ENCODE results near the gene CCL14.
"Not testable (repeated sequence)": the region's sequence is repeated elsewhere in the genome, so short reads cannot be mapped to it uniquely, and the experiment has no call there.

The CCL14 gene

GRCh38 chr17:36016555-36016954, 30.0 kb upstream of the CCL14 start:
- H2BK5ac ChIP-seq (ENCODE audit: low read length): no peak overlapping the region
- H2AFZ ChIP-seq (ENCODE audit: low read length): no peak overlapping the region
- no peaks in the 10 kb centered on the region for H3K4me1 ChIP-seq (ENCODE audit: control insufficient read depth in 2 of 2, insufficient read depth in 1 of 2, low read depth in 1 of 2, low read length in 2 of 2)
- H3K27me3 ChIP-seq (ENCODE audit: control insufficient read depth in 3 of 3, insufficient read depth in 3 of 3, low read depth in 1 of 3, low read length in 3 of 3): peaks cover 0 to 3% (median 0%) of the 10 kb centered on the region in 3 experiments
- no peak overlapping the region for H3K4me2 ChIP-seq (ENCODE audit: insufficient read depth, low read length, poor library complexity, severe bottlenecking)
- H3K79me1 ChIP-seq (ENCODE audit: low read depth, low read length): no peaks in the 10 kb centered on the region
- no peak overlapping the region for H3K14ac ChIP-seq (ENCODE audit: low read length)
- no peak overlapping the region for H2AK5ac ChIP-seq (ENCODE audit: low read depth, low read length)
- no peak for DNase-seq (ENCODE audit: low spot score)
- no peak overlapping the region for H3K4me3 ChIP-seq (ENCODE audit: low read length in 2 of 2)
- no peak overlapping the region for H4K91ac ChIP-seq (ENCODE audit: low read depth, low read length, poor library complexity)
- H3K9ac ChIP-seq (ENCODE audit: low read depth, low read length, poor library complexity): no peak overlapping the region
- no peak overlapping the region for H3K27ac ChIP-seq (replicated peaks; ENCODE audit: low read length)
- WGBS, 2 donors (ENCODE audit: extremely low coverage in 2 of 2, insufficient read length in 2 of 2, insufficient replicate concordance in 1 of 2): no CpG with 5 or more reads among the region's 2 CpGs
- peaks cover 0 to 5% of the 10 kb centered on the region in 2 donors for H3K9me3 ChIP-seq (replicated peaks in 1 of 2; ENCODE audit: control insufficient read depth in 2 of 2, insufficient read depth in 1 of 2, low read depth in 1 of 2, low read length in 2 of 2)
- no peak overlapping the region for H2BK15ac ChIP-seq (ENCODE audit: low read length)
- no peaks in the 10 kb centered on the region for H3K36me3 ChIP-seq (replicated peaks in 1 of 2; ENCODE audit: control insufficient read depth in 2 of 2, insufficient read depth in 2 of 2, low read length in 2 of 2)
- no peak overlapping the region for H2BK12ac ChIP-seq (ENCODE audit: low read length)
- no peak overlapping the region for H3K18ac ChIP-seq (ENCODE audit: low read length)
- no peak overlapping the region for H3K23ac ChIP-seq (ENCODE audit: low read depth, low read length, poor library complexity)
- H3K4ac ChIP-seq (ENCODE audit: low read length): no peak overlapping the region
- no peak overlapping the region for H2BK120ac ChIP-seq (ENCODE audit: low read depth, low read length)
- H4K8ac ChIP-seq (ENCODE audit: low read depth, low read length): no peak overlapping the region

GRCh38 chr17:36015895-36016294, 29.4 kb upstream of the CCL14 start:
- not testable (repeated sequence) for H3K9ac ChIP-seq (ENCODE audit: low read depth, low read length, poor library complexity); H3K27me3 ChIP-seq (ENCODE audit: control insufficient read depth in 3 of 3, insufficient read depth in 3 of 3, low read depth in 1 of 3, low read length in 3 of 3); H3K9me3 ChIP-seq (replicated peaks in 1 of 2; ENCODE audit: control insufficient read depth in 2 of 2, insufficient read depth in 1 of 2, low read depth in 1 of 2, low read length in 2 of 2); H3K36me3 ChIP-seq (replicated peaks in 1 of 2; ENCODE audit: control insufficient read depth in 2 of 2, insufficient read depth in 2 of 2, low read length in 2 of 2); H3K4ac ChIP-seq (ENCODE audit: low read length); H3K4me2 ChIP-seq (ENCODE audit: insufficient read depth, low read length, poor library complexity, severe bottlenecking); H2BK5ac ChIP-seq (ENCODE audit: low read length); H2AFZ ChIP-seq (ENCODE audit: low read length); H2BK120ac ChIP-seq (ENCODE audit: low read depth, low read length); H3K14ac ChIP-seq (ENCODE audit: low read length); H3K27ac ChIP-seq (replicated peaks; ENCODE audit: low read length); H3K18ac ChIP-seq (ENCODE audit: low read length); H2AK5ac ChIP-seq (ENCODE audit: low read depth, low read length); H3K4me3 ChIP-seq (ENCODE audit: low read length in 2 of 2); H2BK15ac ChIP-seq (ENCODE audit: low read length); H3K23ac ChIP-seq (ENCODE audit: low read depth, low read length, poor library complexity); H3K4me1 ChIP-seq (ENCODE audit: control insufficient read depth in 2 of 2, insufficient read depth in 1 of 2, low read depth in 1 of 2, low read length in 2 of 2); DNase-seq (ENCODE audit: low spot score); H4K91ac ChIP-seq (ENCODE audit: low read depth, low read length, poor library complexity); H3K79me1 ChIP-seq (ENCODE audit: low read depth, low read length); H2BK12ac ChIP-seq (ENCODE audit: low read length); H4K8ac ChIP-seq (ENCODE audit: low read depth, low read length)
- no CpG with 5 or more reads among the region's 4 CpGs for WGBS, 2 donors (ENCODE audit: extremely low coverage in 2 of 2, insufficient read length in 2 of 2, insufficient replicate concordance in 1 of 2)

GRCh38 chr17:36014946-36015345, 28.4 kb upstream of the CCL14 start:
- H4K91ac ChIP-seq (ENCODE audit: low read depth, low read length, poor library complexity): no peak overlapping the region
- no CpG with 5 or more reads among the region's 5 CpGs for WGBS, 2 donors (ENCODE audit: extremely low coverage in 2 of 2, insufficient read length in 2 of 2, insufficient replicate concordance in 1 of 2)
- DNase-seq (ENCODE audit: low spot score): no peak
- no peak overlapping the region for H2BK15ac ChIP-seq (ENCODE audit: low read length)
- no peak overlapping the region for H3K4me2 ChIP-seq (ENCODE audit: insufficient read depth, low read length, poor library complexity, severe bottlenecking)
- no peak overlapping the region for H3K4me3 ChIP-seq (ENCODE audit: low read length in 2 of 2)
- H3K23ac ChIP-seq (ENCODE audit: low read depth, low read length, poor library complexity): no peak overlapping the region
- no peaks in the 10 kb centered on the region for H3K36me3 ChIP-seq (replicated peaks in 1 of 2; ENCODE audit: control insufficient read depth in 2 of 2, insufficient read depth in 2 of 2, low read length in 2 of 2)
- H3K4ac ChIP-seq (ENCODE audit: low read length): no peak overlapping the region
- no peak overlapping the region for H2BK12ac ChIP-seq (ENCODE audit: low read length)
- H4K8ac ChIP-seq (ENCODE audit: low read depth, low read length): no peak overlapping the region
- no peak overlapping the region for H3K27ac ChIP-seq (replicated peaks; ENCODE audit: low read length)
- peaks cover 0 to 6% of the 10 kb centered on the region in 2 donors for H3K9me3 ChIP-seq (replicated peaks in 1 of 2; ENCODE audit: control insufficient read depth in 2 of 2, insufficient read depth in 1 of 2, low read depth in 1 of 2, low read length in 2 of 2)
- no peak overlapping the region for H2BK120ac ChIP-seq (ENCODE audit: low read depth, low read length)
- H3K4me1 ChIP-seq (ENCODE audit: control insufficient read depth in 2 of 2, insufficient read depth in 1 of 2, low read depth in 1 of 2, low read length in 2 of 2): no peaks in the 10 kb centered on the region
- no peak overlapping the region for H2BK5ac ChIP-seq (ENCODE audit: low read length)
- no peak overlapping the region for H2AK5ac ChIP-seq (ENCODE audit: low read depth, low read length)
- H3K9ac ChIP-seq (ENCODE audit: low read depth, low read length, poor library complexity): no peak overlapping the region
- H2AFZ ChIP-seq (ENCODE audit: low read length): no peak overlapping the region
- no peak overlapping the region for H3K18ac ChIP-seq (ENCODE audit: low read length)
- no peaks in the 10 kb centered on the region for H3K79me1 ChIP-seq (ENCODE audit: low read depth, low read length)
- no peak overlapping the region for H3K14ac ChIP-seq (ENCODE audit: low read length)
- peaks cover 0 to 3% (median 0%) of the 10 kb centered on the region in 3 experiments for H3K27me3 ChIP-seq (ENCODE audit: control insufficient read depth in 3 of 3, insufficient read depth in 3 of 3, low read depth in 1 of 3, low read length in 3 of 3)

- no peak for DNase-seq (ENCODE audit: low spot score)
- peaks cover 0 to 3% (median 0%) of the 10 kb centered on the region in 3 experiments for H3K27me3 ChIP-seq (ENCODE audit: control insufficient read depth in 3 of 3, insufficient read depth in 3 of 3, low read depth in 1 of 3, low read length in 3 of 3)
- H3K14ac ChIP-seq (ENCODE audit: low read length): no peak overlapping the region
- H3K4me1 ChIP-seq (ENCODE audit: control insufficient read depth in 2 of 2, insufficient read depth in 1 of 2, low read depth in 1 of 2, low read length in 2 of 2): no peaks in the 10 kb centered on the region
- H3K9me3 ChIP-seq (replicated peaks in 1 of 2; ENCODE audit: control insufficient read depth in 2 of 2, insufficient read depth in 1 of 2, low read depth in 1 of 2, low read length in 2 of 2): peaks cover 0 to 14% of the 10 kb centered on the region in 2 donors
- H3K27ac ChIP-seq (replicated peaks; ENCODE audit: low read length): no peak overlapping the region
- no peak overlapping the region for H2AK5ac ChIP-seq (ENCODE audit: low read depth, low read length)
- H3K4me2 ChIP-seq (ENCODE audit: insufficient read depth, low read length, poor library complexity, severe bottlenecking): no peak overlapping the region
- H3K79me1 ChIP-seq (ENCODE audit: low read depth, low read length): no peaks in the 10 kb centered on the region
- no peak overlapping the region for H3K18ac ChIP-seq (ENCODE audit: low read length)
- no peak overlapping the region for H4K91ac ChIP-seq (ENCODE audit: low read depth, low read length, poor library complexity)
- no peak overlapping the region for H4K8ac ChIP-seq (ENCODE audit: low read depth, low read length)
- WGBS, 2 donors (ENCODE audit: extremely low coverage in 2 of 2, insufficient read length in 2 of 2, insufficient replicate concordance in 1 of 2): no CpG with 5 or more reads among the region's 2 CpGs
- no peaks in the 10 kb centered on the region for H3K36me3 ChIP-seq (replicated peaks in 1 of 2; ENCODE audit: control insufficient read depth in 2 of 2, insufficient read depth in 2 of 2, low read length in 2 of 2)
- no peak overlapping the region for H2BK5ac ChIP-seq (ENCODE audit: low read length)
- H3K9ac ChIP-seq (ENCODE audit: low read depth, low read length, poor library complexity): no peak overlapping the region
- H2BK120ac ChIP-seq (ENCODE audit: low read depth, low read length): no peak overlapping the region
- H3K4me3 ChIP-seq (ENCODE audit: low read length in 2 of 2): no peak overlapping the region
- no peak overlapping the region for H2AFZ ChIP-seq (ENCODE audit: low read length)
- H3K23ac ChIP-seq (ENCODE audit: low read depth, low read length, poor library complexity): no peak overlapping the region
- no peak overlapping the region for H3K4ac ChIP-seq (ENCODE audit: low read length)
- no peak overlapping the region for H2BK12ac ChIP-seq (ENCODE audit: low read length)
- no peak overlapping the region for H2BK15ac ChIP-seq (ENCODE audit: low read length)
Measured at GRCh38 chr17:36011201-36011600, 24.7 kb upstream of the CCL14 start.

Data from neuronal stem cell (in vitro differentiated cells).